ENCODE results near the gene TRIM2.

DNA sequence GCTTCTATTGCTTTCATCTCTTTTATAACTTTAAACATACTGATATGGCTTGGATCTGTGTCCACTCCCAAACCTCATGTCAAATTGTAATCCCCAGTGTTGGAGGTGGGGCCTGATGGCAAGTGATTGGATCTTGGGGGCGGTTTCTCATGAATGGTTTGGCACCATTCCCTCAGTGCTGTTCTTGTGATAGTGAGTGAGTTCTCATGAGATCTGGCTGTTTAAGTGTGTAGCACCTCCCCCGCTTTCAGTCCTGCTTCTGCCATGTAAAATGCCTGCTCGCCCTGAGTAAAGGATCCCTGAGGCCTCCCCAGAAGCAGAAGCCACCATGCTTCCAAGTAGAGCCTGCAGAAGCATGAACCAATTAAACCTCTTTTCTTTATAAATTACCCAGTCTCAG lies 157.9 kb downstream of the TRIM2 start:
- TF ChIP-seq, protein P1, sequence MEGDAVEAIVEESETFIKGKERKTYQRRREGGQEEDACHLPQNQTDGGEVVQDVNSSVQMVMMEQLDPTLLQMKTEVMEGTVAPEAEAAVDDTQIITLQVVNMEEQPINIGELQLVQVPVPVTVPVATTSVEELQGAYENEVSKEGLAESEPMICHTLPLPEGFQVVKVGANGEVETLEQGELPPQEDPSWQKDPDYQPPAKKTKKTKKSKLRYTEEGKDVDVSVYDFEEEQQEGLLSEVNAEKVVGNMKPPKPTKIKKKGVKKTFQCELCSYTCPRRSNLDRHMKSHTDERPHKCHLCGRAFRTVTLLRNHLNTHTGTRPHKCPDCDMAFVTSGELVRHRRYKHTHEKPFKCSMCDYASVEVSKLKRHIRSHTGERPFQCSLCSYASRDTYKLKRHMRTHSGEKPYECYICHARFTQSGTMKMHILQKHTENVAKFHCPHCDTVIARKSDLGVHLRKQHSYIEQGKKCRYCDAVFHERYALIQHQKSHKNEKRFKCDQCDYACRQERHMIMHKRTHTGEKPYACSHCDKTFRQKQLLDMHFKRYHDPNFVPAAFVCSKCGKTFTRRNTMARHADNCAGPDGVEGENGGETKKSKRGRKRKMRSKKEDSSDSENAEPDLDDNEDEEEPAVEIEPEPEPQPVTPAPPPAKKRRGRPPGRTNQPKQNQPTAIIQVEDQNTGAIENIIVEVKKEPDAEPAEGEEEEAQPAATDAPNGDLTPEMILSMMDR (IDR thresholded peaks at IDR 0.05) = no peak
- no peak for TF ChIP-seq POLR2AphosphoS5 (IDR thresholded peaks at IDR 0.05; ENCODE audit: insufficient read depth in 1 of 2, low read depth in 1 of 2)

All from vagina (tissue), 2 donors.